22Rv1 (cell line): ENCODE results near the gene POMT2.

Experiments
- ZFX ChIP-seq: fragments of 450-650 bp; IDR thresholded peaks from 2 replicates; pipeline ENCODE4 v1.6.1; 2017; ENCODE audit warnings: antibody characterized with exemption, borderline replicate concordance
- TF ChIP-seq, protein P1 (sequence below): fragments of 450-650 bp; IDR thresholded peaks from 2 replicates; pipeline ENCODE4 v1.5.1; 2017; ENCODE audit warnings: mild to moderate bottlenecking

DNA sequence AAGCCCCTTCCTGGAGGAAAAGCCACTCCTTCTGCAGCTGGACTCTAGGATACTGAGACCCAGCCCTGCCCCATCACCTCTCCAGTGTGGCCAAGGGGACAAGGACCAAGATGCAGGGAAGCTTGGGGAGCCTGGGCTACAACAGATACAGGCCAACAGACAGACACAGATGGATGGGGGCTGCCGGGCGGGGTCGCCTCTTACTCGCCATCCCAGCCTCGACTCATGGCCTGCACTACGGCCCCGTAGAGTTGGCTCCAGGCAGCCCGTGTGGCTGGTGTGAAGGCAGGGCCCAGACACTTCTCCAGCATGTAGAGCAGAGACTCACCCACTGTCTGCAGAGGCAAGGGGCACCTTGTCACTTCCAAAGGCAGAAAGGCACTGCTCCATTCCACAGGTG lies 54.3 kb downstream of the POMT2 start:
- TF ChIP-seq, protein P1, sequence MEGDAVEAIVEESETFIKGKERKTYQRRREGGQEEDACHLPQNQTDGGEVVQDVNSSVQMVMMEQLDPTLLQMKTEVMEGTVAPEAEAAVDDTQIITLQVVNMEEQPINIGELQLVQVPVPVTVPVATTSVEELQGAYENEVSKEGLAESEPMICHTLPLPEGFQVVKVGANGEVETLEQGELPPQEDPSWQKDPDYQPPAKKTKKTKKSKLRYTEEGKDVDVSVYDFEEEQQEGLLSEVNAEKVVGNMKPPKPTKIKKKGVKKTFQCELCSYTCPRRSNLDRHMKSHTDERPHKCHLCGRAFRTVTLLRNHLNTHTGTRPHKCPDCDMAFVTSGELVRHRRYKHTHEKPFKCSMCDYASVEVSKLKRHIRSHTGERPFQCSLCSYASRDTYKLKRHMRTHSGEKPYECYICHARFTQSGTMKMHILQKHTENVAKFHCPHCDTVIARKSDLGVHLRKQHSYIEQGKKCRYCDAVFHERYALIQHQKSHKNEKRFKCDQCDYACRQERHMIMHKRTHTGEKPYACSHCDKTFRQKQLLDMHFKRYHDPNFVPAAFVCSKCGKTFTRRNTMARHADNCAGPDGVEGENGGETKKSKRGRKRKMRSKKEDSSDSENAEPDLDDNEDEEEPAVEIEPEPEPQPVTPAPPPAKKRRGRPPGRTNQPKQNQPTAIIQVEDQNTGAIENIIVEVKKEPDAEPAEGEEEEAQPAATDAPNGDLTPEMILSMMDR, result no peak
- no peak for TF ChIP-seq ZFX
